HEK293 (cell line): ENCODE data around the gene VMAC.

ENCODE experiments used
- CTCF ChIP-seq: fragments of 450-650 bp; formaldehyde crosslinking; IDR thresholded peaks from 2 replicates; pipeline ENCODE4 v1.5.1; 2016; ENCODE audit warnings: missing biosample characterization, missing genetic modification characterization
- KLF1 ChIP-seq: fragments of 450-650 bp; formaldehyde crosslinking; IDR thresholded peaks from 2 replicates; pipeline ENCODE4 v1.5.1; 2016; ENCODE audit warnings: missing biosample characterization, missing genetic modification characterization
- TCF7L2 ChIP-seq: IDR thresholded peaks from 2 replicates; pipeline ENCODE4 v1.6.1; 2011; ENCODE audit warnings: low read depth, mild to moderate bottlenecking, inconsistent platforms, low read length, moderate library complexity, borderline replicate concordance
- ZNF140 ChIP-seq: fragments of 450-650 bp; formaldehyde crosslinking; IDR thresholded peaks from 2 replicates; pipeline ENCODE4 v1.5.1; 2016; ENCODE audit warnings: missing biosample characterization, missing genetic modification characterization
- ZNF175 ChIP-seq: fragments of 450-650 bp; formaldehyde crosslinking; IDR thresholded peaks from 2 replicates; pipeline ENCODE4 v1.5.1; 2016; ENCODE audit warnings: missing biosample characterization, missing genetic modification characterization
- ZNF239 ChIP-seq: fragments of 450-650 bp; formaldehyde crosslinking; IDR thresholded peaks from 2 replicates; pipeline ENCODE4 v1.5.1; 2016; ENCODE audit warnings: missing biosample characterization, missing genetic modification characterization
- ZNF707 ChIP-seq: fragments of 450-650 bp; formaldehyde crosslinking; IDR thresholded peaks from 2 replicates; pipeline ENCODE4 v1.5.1; 2016; ENCODE audit warnings: missing biosample characterization, missing genetic modification characterization
- ZSCAN30 ChIP-seq: fragments of 450-650 bp; IDR thresholded peaks from 2 replicates; pipeline ENCODE4 v1.5.1; 2018; ENCODE audit warnings: missing biosample characterization, mild to moderate bottlenecking, missing genetic modification characterization, moderate library complexity

- TF ChIP-seq TCF7L2: no peak
- TF ChIP-seq ZSCAN30 (tag by site-specific recombination): no peak
- TF ChIP-seq ZNF175 (tag by site-specific recombination): no peak
- TF ChIP-seq ZNF140 (tag by site-specific recombination): no peak
- no peak for TF ChIP-seq ZNF707 (tag by site-specific recombination)
- TF ChIP-seq KLF1 (tag by site-specific recombination): no peak
- TF ChIP-seq CTCF (tag by site-specific recombination): no peak
- TF ChIP-seq ZNF239 (tag by site-specific recombination): no peak
These were observed 11.1 kb downstream of the VMAC start for GRCh38 chr19:5915782-5916165.
